Thyroid gland (tissue), 4 donors: ENCODE data around the gene XG.
"Not testable (repeated sequence)": the region's sequence is repeated elsewhere in the genome, so short reads cannot be mapped to it uniquely, and the experiment has no call there.

Source experiments
- CTCF ChIP-seq, 6 experiments: fragments of 200-600 bp in 3 of 6; fragments of 450-650 bp in 3 of 6; sonication (generic) in 3 of 6; IDR thresholded peaks; one replicate each; pipeline ENCODE4 v1.5.1; 2016 to 2019; ENCODE audit warnings: antibody characterized with exemption in 6 of 6, mild to moderate bottlenecking in 2 of 6, inconsistent platforms in 1 of 6, moderate library complexity in 1 of 6
- POLR2A ChIP-seq, 2 donors: fragments of 450-650 bp; IDR thresholded peaks; one replicate each; pipeline ENCODE4 v1.6.1; 2017; ENCODE audit warnings: antibody characterized with exemption in 2 of 2, mild to moderate bottlenecking in 2 of 2, moderate library complexity in 1 of 2

GRCh38 chrX:2803486-2803885 lies 51.6 kb downstream of the XG start:
- TF ChIP-seq CTCF, POLR2A (IDR thresholded peaks at IDR 0.05): not testable (repeated sequence)
